GM13977 (cell line): ENCODE results near the gene ZBTB46.

Source experiments
- DNase-seq: peaks from one replicate; pipeline ENCODE4 v3.0.0; 2012; ENCODE audit warnings: low spot score
- CTCF ChIP-seq: IDR thresholded peaks from 2 replicates; pipeline ENCODE4 v1.5.1; 2012; ENCODE audit warnings: mild to moderate bottlenecking, control low read depth; ENCODE audit not compliant: insufficient read depth; ENCODE audit errors: extremely low read depth, missing control alignments
- in situ Hi-C: fragments of 300-500 bp; cut with MboI; formaldehyde crosslinking; loops from one replicate; pipeline ENCODE4 v1.12.0; 2022; ENCODE audit warnings: low sequenced_read_pairs, low pct_unique_long_range_greater_than_20kb, mixed read lengths, inconsistent platforms; ENCODE audit not compliant: unreplicated experiment

ZBTB46 gene

GRCh38 chr20:63850689-63851547 lies 19.9 kb upstream of the ZBTB46 start:
- peak; percentile 96 for DNase-seq
- in situ Hi-C loops, result no loop called here
- no peak for TF ChIP-seq CTCF

GRCh38 chr20:63848003-63848911 lies 17.2 kb upstream of the ZBTB46 start:
- in situ Hi-C loops, result no loop called here
- no peak for DNase-seq
- TF ChIP-seq CTCF, result no peak

GRCh38 chr20:63847237-63848002 lies 16.4 kb upstream of the ZBTB46 start:
- no peak for TF ChIP-seq CTCF

GRCh38 chr20:63846888-63847236 lies 15.8 kb upstream of the ZBTB46 start:
- in situ Hi-C loops, result no loop called here
- no peak for TF ChIP-seq CTCF
- DNase-seq, result no peak

More at GRCh38 chr20:63847237-63848002, 16.4 kb upstream of the ZBTB46 start:
- in situ Hi-C loops, result no loop called here
- DNase-seq, result no peak

GRCh38 chr20:63846128-63846771 lies 15.2 kb upstream of the ZBTB46 start:
- no peak for DNase-seq
- TF ChIP-seq CTCF, result no peak
- in situ Hi-C loops, result no loop called here

GRCh38 chr20:63844511-63844991 lies 13.5 kb upstream of the ZBTB46 start:
- DNase-seq, result no peak
- in situ Hi-C loops, result no loop called here
- no peak for TF ChIP-seq CTCF
